ENCODE results near the gene SDR42E2. TPM values are rescaled to one million over a fixed set of nuclear protein-coding genes. Genes with fewer than 3 reads are reported as not detected.
A peak's percentile ranks its signal among the peaks of the same experiment; 100 is the strongest.

SDR42E2 gene
- total and polyA plus RNA-seq, 2 donors (not counting 1 experiment from before 2014, with no cell fraction given), result 0.12 to 0.62 TPM

GRCh38 chr16:22207715-22208360 is 45.5 kb downstream of the SDR42E2 start:
- H3K4me1 Mint-ChIP-seq, result peaks cover 30% of the 10 kb centered on the region
- POLR2A ChIA-PET, result interaction anchor here (1.1 to 1.9 kb wide), 2 partner anchors 13 to 18 kb away, joined by 3 to 4 read pairs; no protein-coding TSS in a partner anchor

GRCh38 chr16:22210285-22210684 is 48.0 kb downstream of the SDR42E2 start:
- ChIA-PET CTCF (interaction anchor here (0.8 to 1.2 kb wide), 3 partner anchors 14 to 86 kb away, joined by 3 read pairs; no protein-coding TSS in a partner anchor), POLR2A (no interaction called here)
- H4K20me1 ChIP-seq (ENCODE audit: control insufficient read depth, insufficient read depth, low read length, poor library complexity, severe bottlenecking), result peaks cover 9% of the 10 kb centered on the region
- TF ChIP-seq EZH2 (IDR thresholded peaks at IDR 0.05; ENCODE audit: borderline replicate concordance, insufficient read depth, low read depth, low read length, poor library complexity, severe bottlenecking), result no peak
- TF ChIP-seq, protein P1, sequence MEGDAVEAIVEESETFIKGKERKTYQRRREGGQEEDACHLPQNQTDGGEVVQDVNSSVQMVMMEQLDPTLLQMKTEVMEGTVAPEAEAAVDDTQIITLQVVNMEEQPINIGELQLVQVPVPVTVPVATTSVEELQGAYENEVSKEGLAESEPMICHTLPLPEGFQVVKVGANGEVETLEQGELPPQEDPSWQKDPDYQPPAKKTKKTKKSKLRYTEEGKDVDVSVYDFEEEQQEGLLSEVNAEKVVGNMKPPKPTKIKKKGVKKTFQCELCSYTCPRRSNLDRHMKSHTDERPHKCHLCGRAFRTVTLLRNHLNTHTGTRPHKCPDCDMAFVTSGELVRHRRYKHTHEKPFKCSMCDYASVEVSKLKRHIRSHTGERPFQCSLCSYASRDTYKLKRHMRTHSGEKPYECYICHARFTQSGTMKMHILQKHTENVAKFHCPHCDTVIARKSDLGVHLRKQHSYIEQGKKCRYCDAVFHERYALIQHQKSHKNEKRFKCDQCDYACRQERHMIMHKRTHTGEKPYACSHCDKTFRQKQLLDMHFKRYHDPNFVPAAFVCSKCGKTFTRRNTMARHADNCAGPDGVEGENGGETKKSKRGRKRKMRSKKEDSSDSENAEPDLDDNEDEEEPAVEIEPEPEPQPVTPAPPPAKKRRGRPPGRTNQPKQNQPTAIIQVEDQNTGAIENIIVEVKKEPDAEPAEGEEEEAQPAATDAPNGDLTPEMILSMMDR (IDR thresholded peaks at IDR 0.05), result no peak
- no peak overlapping the region for H3K4me3 Mint-ChIP-seq
- H3K4me2 ChIP-seq (replicated peaks; ENCODE audit: low read depth, low read length, poor library complexity, severe bottlenecking), result no peak overlapping the region
- no peak for DNase-seq
- peaks cover 78% of the 10 kb centered on the region for H3K79me2 ChIP-seq (ENCODE audit: control insufficient read depth, insufficient read depth, low read length)
- no peak overlapping the region for H3K27ac Mint-ChIP-seq
- no peak for ATAC-seq (ENCODE audit: low read depth)
- WGBS (ENCODE audit: insufficient coverage), result 88% methylated on average over 1 of the region's 6 CpGs
- no peaks in the 10 kb centered on the region for H3K27me3 ChIP-seq (replicated peaks in 1 of 4; ENCODE audit: control extremely low read depth in 1 of 4, control insufficient read depth in 3 of 4, insufficient read depth in 4 of 4, low read length in 3 of 4)
- H3K9me3 ChIP-seq (ENCODE audit: control extremely low read depth in 1 of 3, control insufficient read depth in 2 of 3, insufficient read depth in 1 of 3, low read length in 2 of 3), result peaks cover 0 to 10% (median 0%) of the 10 kb centered on the region in 3 donors
- no peaks in the 10 kb centered on the region for H3K36me3 ChIP-seq (replicated peaks in 1 of 2; ENCODE audit: control extremely low read depth in 1 of 2, control insufficient read depth in 1 of 2, extremely low read depth in 1 of 2, insufficient read depth in 2 of 2, low read length in 1 of 2)
- intact Hi-C loops (cut with micrococcal nuclease), result no loop called here
- no peaks in the 10 kb centered on the region for H3K27me3 Mint-ChIP-seq
- peaks cover 2% of the 10 kb centered on the region for H3K9me3 Mint-ChIP-seq (ENCODE audit: insufficient read depth)
- no peak overlapping the region for H2AFZ ChIP-seq (ENCODE audit: insufficient read depth, low read depth, low read length, poor library complexity, severe bottlenecking)
- peaks cover 10 to 23% of the 10 kb centered on the region in 2 donors for H3K4me1 ChIP-seq (ENCODE audit: control insufficient read depth in 2 of 2, insufficient read depth in 2 of 2, low read length in 2 of 2)
- no peak overlapping the region for H3K9ac ChIP-seq (ENCODE audit: low read length)
- H3K4me3 ChIP-seq (ENCODE audit: control extremely low read depth in 1 of 5, extremely low read depth in 1 of 5, insufficient read depth in 1 of 5, low read depth in 2 of 5, low read length in 4 of 5), result no peak overlapping the region
- no peak overlapping the region for H3K27ac ChIP-seq (ENCODE audit: low read length in 2 of 2)
- H3K4me1 Mint-ChIP-seq, result peaks cover 31% of the 10 kb centered on the region

More at GRCh38 chr16:22207715-22208360, 45.5 kb downstream of the SDR42E2 start:
- Histone ChIP-seq H3K4me1 (ENCODE audit: control insufficient read depth in 2 of 2, insufficient read depth in 2 of 2, low read length in 2 of 2) (peaks cover 10 to 23% of the 10 kb centered on the region in 2 donors), H3K79me2 (ENCODE audit: control insufficient read depth, insufficient read depth, low read length) (peaks cover 64% of the 10 kb centered on the region), H3K4me3 (ENCODE audit: control extremely low read depth in 1 of 5, extremely low read depth in 1 of 5, insufficient read depth in 1 of 5, low read depth in 2 of 5, low read length in 4 of 5) (peak overlapping the region in 3 of 5 experiments; percentile 69 to 82 (median 80)), H2AFZ (ENCODE audit: insufficient read depth, low read depth, low read length, poor library complexity, severe bottlenecking) (no peak overlapping the region), H3K9ac (ENCODE audit: low read length) (peak overlapping the region; percentile 88), H3K27me3 (replicated peaks in 1 of 4; ENCODE audit: control extremely low read depth in 1 of 4, control insufficient read depth in 3 of 4, insufficient read depth in 4 of 4, low read length in 3 of 4) (no peaks in the 10 kb centered on the region), H3K36me3 (replicated peaks in 1 of 2; ENCODE audit: control extremely low read depth in 1 of 2, control insufficient read depth in 1 of 2, extremely low read depth in 1 of 2, insufficient read depth in 2 of 2, low read length in 1 of 2) (no peaks in the 10 kb centered on the region), H3K27ac (ENCODE audit: low read length in 2 of 2) (peak overlapping the region in 1 of 2 donors; percentile 52), H4K20me1 (ENCODE audit: control insufficient read depth, insufficient read depth, low read length, poor library complexity, severe bottlenecking) (peaks cover 4% of the 10 kb centered on the region), H3K4me2 (replicated peaks; ENCODE audit: low read depth, low read length, poor library complexity, severe bottlenecking) (peak overlapping the region; percentile 99), H3K9me3 (ENCODE audit: control extremely low read depth in 1 of 3, control insufficient read depth in 2 of 3, insufficient read depth in 1 of 3, low read length in 2 of 3) (peaks cover 0 to 10% (median 0%) of the 10 kb centered on the region in 3 donors)
- Mint-ChIP-seq H3K4me3 (peak overlapping the region; percentile 88), H3K9me3 (ENCODE audit: insufficient read depth) (peaks cover 2% of the 10 kb centered on the region), H3K27ac (peak overlapping the region; percentile 62), H3K27me3 (no peaks in the 10 kb centered on the region)
- CTCF ChIA-PET, result interaction anchor here (1.5 to 9.7 kb wide), 5 partner anchors 10 to 130 kb away, joined by 4 to 89 read pairs (median 6); no protein-coding TSS in a partner anchor
- no peak for TF ChIP-seq EZH2 (IDR thresholded peaks at IDR 0.05; ENCODE audit: borderline replicate concordance, insufficient read depth, low read depth, low read length, poor library complexity, severe bottlenecking)
- TF ChIP-seq, protein P1 (IDR thresholded peaks at IDR 0.05), result no peak
- ATAC-seq (ENCODE audit: low read depth) (no peak), DNase-seq (no peak)
- intact Hi-C loops (cut with micrococcal nuclease), result loop anchor here (2.0 kb wide), 1 partner anchor 33 kb away; no protein-coding TSS in a partner anchor
- 81% methylated on average over 6 of the region's 10 CpGs for WGBS (ENCODE audit: insufficient coverage)
